SU-DHL-6 (cell line): Measurements from ENCODE around the gene ANKRD13D.

Experiments
- H2AFZ ChIP-seq: fragments of 200-600 bp; sonication (generic); 2 replicates; pipeline ENCODE4 v1.6.1; 2014; ENCODE audit warnings: low read depth, mild to moderate bottlenecking, moderate library complexity, mixed read lengths, antibody characterized with exemption, low read length; ENCODE audit not compliant: severe bottlenecking
- H3F3A ChIP-seq: fragments of 200-600 bp; shearing (Covaris generic); 2 replicates; pipeline ENCODE4 v1.6.0; 2016; ENCODE audit warnings: antibody characterized with exemption, mild to moderate bottlenecking; ENCODE audit not compliant: insufficient read depth
- H3K27ac ChIP-seq: fragments of 200-600 bp; sonication (generic); 2 replicates; pipeline ENCODE4 v1.5.1; 2016; ENCODE audit warnings: low read depth, mild to moderate bottlenecking, low read length, moderate library complexity, mixed read lengths
- H3K27me3 ChIP-seq: fragments of 200-600 bp; sonication (generic), shearing (Covaris generic); 2 replicates; pipeline ENCODE4 v1.6.0; 2014; ENCODE audit warnings: mild to moderate bottlenecking, low read length
- H3K36me3 ChIP-seq: fragments of 200-600 bp; sonication (generic); 2 replicates; pipeline ENCODE4 v1.6.1; 2014; ENCODE audit warnings: mild to moderate bottlenecking, low read length, mixed read lengths
- H3K4me2 ChIP-seq: fragments of 300-600, 200-600 bp; shearing (Covaris generic), sonication (generic); 2 replicates; pipeline ENCODE4 v1.6.0; 2014; ENCODE audit warnings: low read length, low read depth, mild to moderate bottlenecking; ENCODE audit not compliant: poor library complexity, severe bottlenecking
- H3K4me3 ChIP-seq: fragments of 200-600 bp; sonication (generic); 2 replicates; pipeline ENCODE4 v1.5.1; 2014; ENCODE audit warnings: antibody characterized with exemption, low read length, mild to moderate bottlenecking, mixed read lengths; ENCODE audit not compliant: insufficient read depth, poor library complexity, severe bottlenecking
- H3K79me2 ChIP-seq: fragments of 200-600 bp; sonication (generic); 2 replicates; pipeline ENCODE4 v1.6.1; 2014; ENCODE audit warnings: mild to moderate bottlenecking, low read length, moderate library complexity; ENCODE audit not compliant: insufficient read depth
- H3K9ac ChIP-seq: fragments of 200-600 bp; sonication (generic); 2 replicates; pipeline ENCODE4 v1.7.0; 2014; ENCODE audit warnings: mild to moderate bottlenecking, low read length
- H3K9me2 ChIP-seq: fragments of 200-600 bp; sonication (generic); replicated peaks from 2 replicates; pipeline ENCODE4 v1.6.1; 2014; ENCODE audit warnings: low read length; ENCODE audit not compliant: insufficient read depth
- H3K9me3 ChIP-seq: fragments of 200-600 bp; sonication (generic); 2 replicates; pipeline ENCODE4 v1.6.1; 2014; ENCODE audit warnings: low read length, mixed read lengths; ENCODE audit not compliant: insufficient read depth
- H4K20me1 ChIP-seq: fragments of 200-600 bp; sonication (generic); 2 replicates; pipeline ENCODE4 v1.6.1; 2014; ENCODE audit warnings: low read depth, mild to moderate bottlenecking, antibody characterized with exemption, low read length, moderate library complexity, mixed read lengths
- CTCF ChIP-seq: fragments of 200-600 bp; sonication (generic); IDR thresholded peaks from one replicate; pipeline ENCODE4 v1.5.1; 2017; ENCODE audit warnings: antibody characterized with exemption, mild to moderate bottlenecking, low read length, moderate library complexity; ENCODE audit not compliant: insufficient read depth, poor library complexity, severe bottlenecking
- EZH2phosphoT487 ChIP-seq: fragments of 200-600 bp; sonication (generic), shearing (Covaris generic); conservative IDR thresholded peaks from 2 replicates; pipeline ENCODE4 v1.6.1; 2018; ENCODE audit warnings: mild to moderate bottlenecking, antibody characterized with exemption, low read length, moderate library complexity, mixed read lengths

The ANKRD13D gene

GRCh38 chr11:67344264-67344663, 55.2 kb downstream of the ANKRD13D start:
- Histone ChIP-seq H3K79me2 (no peaks in the 10 kb centered on the region), H3K27ac (no peak overlapping the region), H3K27me3 (no peaks in the 10 kb centered on the region), H2AFZ (no peak overlapping the region), H3K4me2 (no peak overlapping the region), H3F3A (no peaks in the 10 kb centered on the region), H3K9me3 (no peaks in the 10 kb centered on the region), H3K36me3 (no peaks in the 10 kb centered on the region), H3K9ac (no peak overlapping the region), H3K9me2 (no peaks in the 10 kb centered on the region), H4K20me1 (no peaks in the 10 kb centered on the region), H3K4me3 (no peak overlapping the region)
- no peak for TF ChIP-seq EZH2phosphoT487

- no peaks in the 10 kb centered on the region for H3K9me2 ChIP-seq
- H3K36me3 ChIP-seq = no peaks in the 10 kb centered on the region
- no peaks in the 10 kb centered on the region for H3F3A ChIP-seq
- H3K27me3 ChIP-seq = no peaks in the 10 kb centered on the region
- no peak overlapping the region for H3K27ac ChIP-seq
- H3K9ac ChIP-seq = no peak overlapping the region
- H3K79me2 ChIP-seq = no peaks in the 10 kb centered on the region
- no peak overlapping the region for H3K4me2 ChIP-seq
- H3K9me3 ChIP-seq = no peaks in the 10 kb centered on the region
- no peak overlapping the region for H3K4me3 ChIP-seq
- no peak for TF ChIP-seq CTCF
- no peak for TF ChIP-seq EZH2phosphoT487
- no peaks in the 10 kb centered on the region for H4K20me1 ChIP-seq
- H2AFZ ChIP-seq = no peak overlapping the region
Observed at GRCh38 chr11:67345247-67345919, 56.3 kb downstream of the ANKRD13D start.

GRCh38 chr11:67345920-67346819, 57.1 kb downstream of the ANKRD13D start:
- H3K9me3 ChIP-seq = no peaks in the 10 kb centered on the region
- TF ChIP-seq EZH2phosphoT487 = no peak
- peak; percentile 87 for TF ChIP-seq CTCF
- no peaks in the 10 kb centered on the region for H3F3A ChIP-seq
- no peaks in the 10 kb centered on the region for H3K27me3 ChIP-seq
- H3K79me2 ChIP-seq = no peaks in the 10 kb centered on the region
- H3K4me2 ChIP-seq = no peak overlapping the region
- no peak overlapping the region for H2AFZ ChIP-seq
- H3K4me3 ChIP-seq = no peak overlapping the region
- H3K27ac ChIP-seq = no peak overlapping the region
- no peaks in the 10 kb centered on the region for H4K20me1 ChIP-seq
- H3K9me2 ChIP-seq = no peaks in the 10 kb centered on the region
- H3K9ac ChIP-seq = no peak overlapping the region
- H3K36me3 ChIP-seq = no peaks in the 10 kb centered on the region
